ENCODE results near the gene GRIFIN.

GRIFIN gene

GRCh38 chr7:2452643-2453270, 23.4 kb downstream of the GRIFIN start:
- H3K9ac ChIP-seq (ENCODE audit: low read length), result no peak overlapping the region
- no peak overlapping the region for H3K4me3 ChIP-seq (ENCODE audit: low read length)
- H3K27me3 ChIP-seq (ENCODE audit: control insufficient read depth, insufficient read depth, low read length), result peaks cover 14% of the 10 kb centered on the region
- H3K4me1 ChIP-seq (ENCODE audit: control insufficient read depth, insufficient read depth, low read length), result peaks cover 11% of the 10 kb centered on the region
- no peaks in the 10 kb centered on the region for H3K9me3 ChIP-seq (ENCODE audit: control insufficient read depth, low read length)
- H3K36me3 ChIP-seq (ENCODE audit: control insufficient read depth, insufficient read depth, low read length), result no peaks in the 10 kb centered on the region

GRCh38 chr7:2452074-2452507, 24.1 kb downstream of the GRIFIN start:
- Histone ChIP-seq H3K36me3 (ENCODE audit: control insufficient read depth, insufficient read depth, low read length) (no peaks in the 10 kb centered on the region), H3K4me3 (ENCODE audit: low read length) (no peak overlapping the region), H3K27me3 (ENCODE audit: control insufficient read depth, insufficient read depth, low read length) (peaks cover 14% of the 10 kb centered on the region), H3K4me1 (ENCODE audit: control insufficient read depth, insufficient read depth, low read length) (peaks cover 11% of the 10 kb centered on the region), H3K9me3 (ENCODE audit: control insufficient read depth, low read length) (no peaks in the 10 kb centered on the region), H3K9ac (ENCODE audit: low read length) (peak overlapping the region; percentile 49)

GRCh38 chr7:2451171-2452073, 24.8 kb downstream of the GRIFIN start:
- H3K4me3 ChIP-seq (ENCODE audit: low read length), result no peak overlapping the region
- H3K4me1 ChIP-seq (ENCODE audit: control insufficient read depth, insufficient read depth, low read length), result peaks cover 11% of the 10 kb centered on the region
- H3K9ac ChIP-seq (ENCODE audit: low read length), result peak overlapping the region; percentile 49
- peaks cover 14% of the 10 kb centered on the region for H3K27me3 ChIP-seq (ENCODE audit: control insufficient read depth, insufficient read depth, low read length)
- H3K9me3 ChIP-seq (ENCODE audit: control insufficient read depth, low read length), result no peaks in the 10 kb centered on the region
- H3K36me3 ChIP-seq (ENCODE audit: control insufficient read depth, insufficient read depth, low read length), result no peaks in the 10 kb centered on the region

GRCh38 chr7:2450198-2451107, 25.7 kb downstream of the GRIFIN start:
- Histone ChIP-seq H3K9ac (ENCODE audit: low read length) (no peak overlapping the region), H3K36me3 (ENCODE audit: control insufficient read depth, insufficient read depth, low read length) (no peaks in the 10 kb centered on the region), H3K9me3 (ENCODE audit: control insufficient read depth, low read length) (no peaks in the 10 kb centered on the region), H3K27me3 (ENCODE audit: control insufficient read depth, insufficient read depth, low read length) (peaks cover 14% of the 10 kb centered on the region), H3K4me3 (ENCODE audit: low read length) (no peak overlapping the region), H3K4me1 (ENCODE audit: control insufficient read depth, insufficient read depth, low read length) (peaks cover 11% of the 10 kb centered on the region)

- H3K9me3 ChIP-seq (ENCODE audit: control insufficient read depth, low read length), result no peaks in the 10 kb centered on the region
- H3K36me3 ChIP-seq (ENCODE audit: control insufficient read depth, insufficient read depth, low read length), result no peaks in the 10 kb centered on the region
- no peak overlapping the region for H3K9ac ChIP-seq (ENCODE audit: low read length)
- H3K4me3 ChIP-seq (ENCODE audit: low read length), result no peak overlapping the region
- peaks cover 6% of the 10 kb centered on the region for H3K4me1 ChIP-seq (ENCODE audit: control insufficient read depth, insufficient read depth, low read length)
- peaks cover 11% of the 10 kb centered on the region for H3K27me3 ChIP-seq (ENCODE audit: control insufficient read depth, insufficient read depth, low read length)
Observed at GRCh38 chr7:2446676-2447075, 29.5 kb downstream of the GRIFIN start.

- Histone ChIP-seq H3K9ac (ENCODE audit: low read length) (no peak overlapping the region), H3K36me3 (ENCODE audit: control insufficient read depth, insufficient read depth, low read length) (no peaks in the 10 kb centered on the region), H3K4me3 (ENCODE audit: low read length) (no peak overlapping the region), H3K9me3 (ENCODE audit: control insufficient read depth, low read length) (no peaks in the 10 kb centered on the region), H3K4me1 (ENCODE audit: control insufficient read depth, insufficient read depth, low read length) (no peaks in the 10 kb centered on the region), H3K27me3 (ENCODE audit: control insufficient read depth, insufficient read depth, low read length) (peaks cover 8% of the 10 kb centered on the region)
Observed at GRCh38 chr7:2445898-2446555, 30.2 kb downstream of the GRIFIN start.

GRCh38 chr7:2445047-2445446, 31.2 kb downstream of the GRIFIN start:
- H3K36me3 ChIP-seq (ENCODE audit: control insufficient read depth, insufficient read depth, low read length), result no peaks in the 10 kb centered on the region
- peaks cover 6% of the 10 kb centered on the region for H3K4me1 ChIP-seq (ENCODE audit: control insufficient read depth, insufficient read depth, low read length)
- no peak overlapping the region for H3K9ac ChIP-seq (ENCODE audit: low read length)
- H3K4me3 ChIP-seq (ENCODE audit: low read length), result no peak overlapping the region
- no peaks in the 10 kb centered on the region for H3K27me3 ChIP-seq (ENCODE audit: control insufficient read depth, insufficient read depth, low read length)
- H3K9me3 ChIP-seq (ENCODE audit: control insufficient read depth, low read length), result no peaks in the 10 kb centered on the region

GRCh38 chr7:2444476-2444875, 31.7 kb downstream of the GRIFIN start:
- Histone ChIP-seq H3K4me3 (ENCODE audit: low read length) (no peak overlapping the region), H3K4me1 (ENCODE audit: control insufficient read depth, insufficient read depth, low read length) (peaks cover 7% of the 10 kb centered on the region), H3K27me3 (ENCODE audit: control insufficient read depth, insufficient read depth, low read length) (no peaks in the 10 kb centered on the region), H3K9ac (ENCODE audit: low read length) (no peak overlapping the region), H3K36me3 (ENCODE audit: control insufficient read depth, insufficient read depth, low read length) (no peaks in the 10 kb centered on the region), H3K9me3 (ENCODE audit: control insufficient read depth, low read length) (no peaks in the 10 kb centered on the region)

- no peak overlapping the region for H3K9ac ChIP-seq (ENCODE audit: low read length)
- H3K4me3 ChIP-seq (ENCODE audit: low read length), result no peak overlapping the region
Observed at GRCh38 chr7:2443491-2443890, 32.7 kb downstream of the GRIFIN start.

GRCh38 chr7:2441430-2442058, 34.7 kb downstream of the GRIFIN start:
- Histone ChIP-seq H3K36me3 (ENCODE audit: control insufficient read depth, insufficient read depth, low read length) (no peaks in the 10 kb centered on the region), H3K9me3 (ENCODE audit: control insufficient read depth, low read length) (no peaks in the 10 kb centered on the region), H3K4me1 (ENCODE audit: control insufficient read depth, insufficient read depth, low read length) (peaks cover 25% of the 10 kb centered on the region), H3K27me3 (ENCODE audit: control insufficient read depth, insufficient read depth, low read length) (no peaks in the 10 kb centered on the region), H3K9ac (ENCODE audit: low read length) (no peak overlapping the region), H3K4me3 (ENCODE audit: low read length) (no peak overlapping the region)

More at GRCh38 chr7:2443491-2443890, 32.7 kb downstream of the GRIFIN start:
- Histone ChIP-seq H3K9me3 (ENCODE audit: control insufficient read depth, low read length) (no peaks in the 10 kb centered on the region), H3K36me3 (ENCODE audit: control insufficient read depth, insufficient read depth, low read length) (no peaks in the 10 kb centered on the region), H3K4me1 (ENCODE audit: control insufficient read depth, insufficient read depth, low read length) (peaks cover 9% of the 10 kb centered on the region), H3K27me3 (ENCODE audit: control insufficient read depth, insufficient read depth, low read length) (no peaks in the 10 kb centered on the region)

- Histone ChIP-seq H3K4me3 (ENCODE audit: low read length) (no peak overlapping the region), H3K9ac (ENCODE audit: low read length) (no peak overlapping the region), H3K36me3 (ENCODE audit: control insufficient read depth, insufficient read depth, low read length) (no peaks in the 10 kb centered on the region), H3K9me3 (ENCODE audit: control insufficient read depth, low read length) (no peaks in the 10 kb centered on the region), H3K4me1 (ENCODE audit: control insufficient read depth, insufficient read depth, low read length) (peaks cover 25% of the 10 kb centered on the region), H3K27me3 (ENCODE audit: control insufficient read depth, insufficient read depth, low read length) (no peaks in the 10 kb centered on the region)
Observed at GRCh38 chr7:2440608-2441245, 35.5 kb downstream of the GRIFIN start.
